Activated naive CD8-positive, alpha-beta T cell treated with anti-CD3 and anti-CD28 coated beads, Interleukin-2, amount 50 U/mL, for 16 hours (primary cell): ENCODE data around the gene DZANK1.
"Not testable (repeated sequence)": the region's sequence is repeated elsewhere in the genome, so short reads cannot be mapped to it uniquely, and the experiment has no call there.

ENCODE experiments used
- DNase-seq: peaks from one replicate; pipeline ENCODE4 v3.0.0-alpha.2; 2020; ENCODE audit warnings: low read depth, low spot score

The DZANK1 gene

DNA sequence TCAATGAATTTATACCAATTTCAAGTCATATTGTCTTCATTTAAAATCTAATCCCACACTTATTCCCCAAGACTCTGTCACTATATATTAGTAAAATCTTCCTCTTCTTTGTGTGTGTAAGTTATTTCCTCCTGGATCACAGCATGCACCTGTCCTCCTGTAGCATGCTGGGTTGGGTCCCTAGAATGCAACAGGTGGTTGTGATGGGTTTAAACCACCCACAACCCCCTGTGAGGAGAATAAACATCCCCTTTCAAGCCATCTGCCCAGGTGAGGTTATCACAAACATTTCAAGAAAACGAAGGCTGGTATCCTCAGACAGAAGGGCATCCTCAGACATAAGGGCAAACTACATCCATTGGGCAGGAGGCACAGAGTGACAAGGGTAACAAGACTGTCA, 26.4 kb downstream of the DZANK1 start:
- no peak for DNase-seq

DNA sequence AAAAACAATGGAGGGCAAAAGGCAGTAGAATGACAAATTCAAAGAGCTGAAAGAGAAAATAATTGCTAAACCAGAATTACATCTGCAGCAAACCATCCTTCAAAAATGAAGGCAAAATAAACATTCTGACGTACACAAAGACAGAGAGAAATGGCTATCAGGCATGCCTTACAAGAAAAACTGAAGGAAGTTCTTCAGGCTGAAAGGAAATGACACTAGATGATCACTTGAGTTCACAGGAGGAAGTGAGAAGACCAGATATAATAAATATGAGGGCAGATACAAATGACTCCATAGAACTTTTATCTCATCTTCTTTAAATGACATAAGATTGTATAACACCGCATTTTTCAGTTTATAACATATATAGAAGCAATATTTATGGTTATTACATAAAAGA, 30.0 kb downstream of the DZANK1 start:
- no peak for DNase-seq

DNA sequence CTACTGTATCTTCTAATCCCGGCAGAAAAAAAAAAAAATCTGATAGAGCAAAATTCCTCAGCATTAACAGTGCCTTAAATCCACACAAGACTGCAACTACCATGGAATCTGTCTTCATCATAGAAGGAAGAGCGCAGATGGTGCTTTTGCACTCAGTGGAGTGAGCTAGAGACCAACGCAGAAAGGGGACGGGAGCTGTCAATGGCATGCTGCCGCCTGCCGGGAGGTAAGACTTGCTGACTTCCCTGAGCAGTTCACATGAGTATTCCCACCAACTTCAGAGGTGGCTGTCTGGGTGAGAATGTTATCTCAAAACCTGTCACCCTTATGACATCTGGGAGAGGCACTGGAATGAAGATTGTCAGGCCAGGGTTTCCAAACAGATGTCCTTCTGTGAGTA, 35.6 kb downstream of the DZANK1 start:
- DNase-seq = no peak

DNA sequence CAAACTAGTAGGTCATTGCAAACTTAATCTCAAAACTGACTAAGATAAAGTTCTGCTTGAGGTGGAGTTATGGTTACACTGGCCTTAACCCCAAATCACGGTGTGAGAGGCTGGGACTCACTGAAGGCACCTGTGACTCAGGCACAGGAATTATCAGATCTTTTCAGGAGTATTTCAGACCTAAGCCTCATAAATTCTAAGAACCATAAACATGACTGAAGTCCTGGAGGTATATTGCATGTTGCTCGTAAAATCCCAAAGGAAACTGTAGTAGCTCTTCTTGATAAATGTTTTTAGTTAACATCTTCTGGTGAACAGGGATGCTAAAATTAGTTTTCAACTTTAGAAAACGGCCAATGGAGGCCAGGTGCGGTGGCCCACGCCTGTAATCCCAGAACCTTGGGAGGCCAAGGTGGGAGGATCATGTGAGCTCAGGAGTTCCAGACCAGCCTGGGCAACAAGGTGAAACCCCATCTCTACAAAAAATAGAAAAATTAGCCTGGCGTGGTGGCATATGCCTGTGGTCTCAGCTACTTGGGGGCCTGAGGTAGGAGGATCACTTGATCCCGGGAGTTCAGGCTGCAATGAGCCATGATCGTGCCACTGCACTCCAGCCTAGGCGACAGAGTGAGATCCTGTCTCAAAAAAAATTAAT, 36.5 kb downstream of the DZANK1 start:
- no peak for DNase-seq

DNA sequence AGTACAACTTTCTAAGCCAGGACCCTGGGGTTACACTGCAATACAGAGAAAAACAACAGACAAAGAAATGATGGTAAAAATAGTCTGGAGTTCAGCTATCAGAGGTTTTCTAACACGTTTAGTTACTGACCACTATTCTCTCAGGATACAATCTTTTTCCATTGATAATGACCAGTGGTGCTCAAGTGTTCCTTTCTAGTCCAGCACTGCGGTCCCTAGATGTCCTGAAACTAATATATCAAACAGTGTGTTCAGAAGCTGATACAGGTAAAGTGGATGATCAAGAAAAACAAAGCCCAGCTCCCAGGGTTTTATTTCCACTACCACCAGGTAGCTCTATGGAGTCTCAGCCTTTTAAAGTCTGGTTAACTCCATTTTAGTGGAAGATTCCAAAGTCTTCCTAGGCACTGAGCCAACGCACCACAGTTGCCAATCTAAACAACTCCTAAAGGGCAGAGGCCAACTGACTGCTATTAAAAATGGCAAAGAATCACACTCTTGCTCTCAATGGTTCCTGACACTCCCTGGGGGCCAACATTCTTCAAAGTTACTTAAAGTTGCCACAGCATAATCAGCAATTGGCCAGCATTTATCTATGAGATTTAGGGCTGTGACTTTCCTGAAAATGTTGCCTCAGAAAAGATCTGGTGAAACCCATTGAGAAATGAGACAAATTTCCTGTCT, 38.2 kb downstream of the DZANK1 start:
- DNase-seq = no peak

DNA sequence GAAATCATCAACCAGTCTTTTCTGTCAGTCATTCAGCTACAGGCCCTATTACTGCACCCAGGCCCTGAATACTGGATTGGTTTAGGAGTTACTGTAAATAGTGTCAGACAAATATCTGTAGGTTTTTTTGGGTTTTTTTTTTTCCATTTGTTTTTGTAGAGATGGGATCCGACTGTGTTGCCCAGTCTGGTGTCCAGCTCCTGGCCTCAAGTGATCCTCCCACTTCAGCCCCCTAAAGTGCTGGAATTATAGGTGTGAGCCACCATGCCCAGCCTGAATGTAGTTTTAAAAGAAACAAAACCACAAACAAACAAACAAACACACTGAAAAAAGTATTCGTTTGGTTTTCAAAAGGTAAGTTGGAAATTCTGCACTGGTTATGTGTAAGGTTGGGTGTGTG, 39.6 kb downstream of the DZANK1 start:
- no peak for DNase-seq

DNA sequence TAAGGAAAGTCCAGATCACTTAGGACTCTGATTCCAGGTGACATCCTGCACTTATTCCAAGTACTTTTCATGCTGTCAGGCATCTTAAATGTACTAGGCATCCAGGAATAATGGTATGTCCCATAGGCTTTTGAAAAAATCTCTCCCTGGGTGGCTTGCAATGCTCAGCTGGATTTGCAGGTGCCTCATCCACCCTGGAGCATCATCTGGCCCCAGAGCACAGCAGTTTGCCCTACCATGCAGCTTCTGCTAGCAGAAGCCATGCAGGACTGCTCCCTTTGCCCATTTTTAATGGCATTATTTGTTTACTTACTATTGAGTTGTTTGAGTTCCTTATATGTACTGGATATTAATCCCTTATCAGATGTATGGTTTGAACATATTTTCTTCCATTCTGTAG, 45.2 kb downstream of the DZANK1 start:
- DNase-seq = no peak

DNA sequence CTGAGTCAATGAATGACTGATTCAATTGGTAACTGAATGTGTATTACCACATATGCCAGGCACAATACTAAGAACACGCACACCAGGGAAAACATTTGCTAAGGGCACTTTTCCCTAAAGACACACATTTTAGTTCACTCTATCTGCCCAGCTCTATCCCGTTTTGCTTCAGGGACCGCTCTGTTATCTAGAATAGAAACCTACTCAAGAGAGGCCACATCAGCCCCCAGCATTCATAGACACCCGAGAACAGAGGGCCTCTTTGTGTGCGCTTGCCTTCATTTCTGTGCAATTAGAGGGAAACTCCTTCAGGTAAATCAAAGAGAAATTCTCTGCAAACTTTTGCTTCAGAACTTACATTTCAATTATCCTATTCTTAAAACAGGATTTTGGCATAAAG, 50.3 kb downstream of the DZANK1 start:
- no peak for DNase-seq

DNA sequence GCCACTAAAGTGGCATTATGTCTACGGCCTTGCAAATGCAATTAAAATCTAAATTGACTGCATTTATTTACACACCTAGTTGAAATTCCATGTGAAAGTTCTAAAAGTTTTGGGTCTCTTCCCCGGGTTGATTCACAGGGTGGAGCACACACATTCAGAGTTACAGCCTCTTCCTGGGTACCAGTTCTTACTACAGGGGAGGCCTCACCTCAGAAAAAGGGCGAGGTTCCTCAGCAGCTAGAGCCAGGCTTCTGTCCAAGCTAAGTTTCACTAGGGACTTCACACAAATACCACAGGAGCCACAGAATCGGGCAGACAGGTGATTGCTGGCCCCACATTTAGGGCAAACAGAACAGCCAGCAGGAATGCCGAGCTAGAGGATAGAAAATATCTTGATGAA, 52.7 kb downstream of the DZANK1 start:
- no peak for DNase-seq

DNA sequence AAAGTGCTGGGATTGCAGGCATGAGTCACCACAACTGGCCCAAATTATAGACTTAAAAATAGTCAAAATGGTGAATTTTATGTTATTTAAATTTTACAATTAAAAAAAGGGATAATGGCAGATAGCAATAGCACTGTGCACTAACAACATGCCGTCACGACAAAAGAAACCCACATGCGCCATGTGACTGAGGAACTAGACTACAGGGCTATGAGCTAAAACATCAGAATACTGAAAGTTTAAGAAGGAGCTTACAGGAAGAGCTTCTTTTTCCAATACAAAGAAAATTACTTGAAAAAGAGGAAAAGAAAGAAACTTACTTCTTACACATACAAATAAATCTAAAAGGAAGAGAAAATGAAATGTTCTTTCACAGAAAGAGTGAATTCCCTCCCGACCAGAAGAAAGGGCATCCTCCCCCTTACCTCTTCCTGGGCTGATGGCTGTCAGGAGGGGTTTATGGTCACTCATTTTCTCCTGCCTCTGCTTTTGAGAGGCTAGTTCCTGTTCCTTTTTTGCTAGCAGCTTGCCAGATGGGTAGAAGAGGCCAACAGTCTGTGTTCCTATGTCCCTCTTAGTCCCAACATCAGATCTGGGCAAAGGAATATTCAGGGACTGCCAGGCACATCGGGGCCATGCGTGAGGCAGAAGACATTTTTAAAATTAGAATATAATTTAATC, 54.5 kb downstream of the DZANK1 start:
- no peak for DNase-seq

DNA sequence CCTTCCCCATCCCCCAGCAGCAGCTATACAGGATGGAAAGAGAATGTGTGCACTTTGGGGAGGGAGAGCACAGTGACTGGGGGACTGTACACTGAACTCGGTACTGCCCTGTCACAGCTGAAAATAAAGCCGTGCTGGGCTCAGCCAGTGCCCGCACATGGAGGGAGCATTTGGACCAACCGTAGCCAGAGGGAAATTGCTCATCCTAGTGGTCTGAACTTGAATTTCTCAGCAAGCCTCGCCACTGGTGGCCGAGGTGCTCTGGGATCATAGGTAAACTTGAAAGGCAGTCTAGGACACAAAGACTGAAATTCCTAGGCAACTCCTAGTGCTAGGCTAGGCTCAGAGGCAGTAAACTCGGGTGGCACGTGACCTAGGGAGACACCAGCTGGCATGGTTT, 61.0 kb downstream of the DZANK1 start:
- no peak for DNase-seq

DNA sequence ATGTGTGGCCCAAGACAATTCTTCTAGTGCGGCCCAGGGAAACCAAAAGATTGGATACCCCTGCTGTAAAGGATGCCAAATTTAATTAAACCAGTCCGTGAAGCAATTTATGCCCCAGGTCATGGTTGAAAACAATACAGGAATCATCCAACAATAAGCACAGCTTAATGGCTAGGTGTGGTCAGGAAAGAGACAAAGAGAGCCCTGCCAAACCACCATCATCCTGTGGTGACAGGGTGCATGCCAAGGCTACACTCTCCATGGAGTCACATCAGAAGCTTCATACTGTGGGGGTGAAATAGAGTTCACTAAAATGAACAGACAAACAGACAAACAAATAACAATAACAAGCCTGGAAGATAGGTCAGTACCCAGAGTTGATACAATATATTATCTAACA, 62.7 kb downstream of the DZANK1 start:
- DNase-seq = no peak

DNA sequence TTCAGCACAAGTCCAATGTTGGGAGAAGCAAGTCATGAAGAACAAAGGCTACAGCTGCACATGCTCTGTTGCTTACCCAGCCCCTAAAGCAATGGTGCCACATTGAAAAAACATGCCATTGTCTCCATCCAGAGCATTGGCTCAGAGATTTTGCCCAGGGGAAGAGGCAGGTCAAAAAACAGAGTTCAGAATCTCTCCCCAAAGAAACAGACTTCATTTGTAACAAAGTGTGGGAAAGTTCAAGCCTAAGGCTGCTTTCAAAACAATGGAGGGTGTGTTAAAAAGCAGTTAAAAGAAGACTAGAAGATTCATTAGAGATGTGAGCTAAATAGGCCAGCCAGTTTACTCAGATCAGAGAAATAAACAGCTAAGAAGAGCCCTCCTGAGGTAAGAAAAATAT, 63.6 kb downstream of the DZANK1 start:
- DNase-seq = no peak

DNA sequence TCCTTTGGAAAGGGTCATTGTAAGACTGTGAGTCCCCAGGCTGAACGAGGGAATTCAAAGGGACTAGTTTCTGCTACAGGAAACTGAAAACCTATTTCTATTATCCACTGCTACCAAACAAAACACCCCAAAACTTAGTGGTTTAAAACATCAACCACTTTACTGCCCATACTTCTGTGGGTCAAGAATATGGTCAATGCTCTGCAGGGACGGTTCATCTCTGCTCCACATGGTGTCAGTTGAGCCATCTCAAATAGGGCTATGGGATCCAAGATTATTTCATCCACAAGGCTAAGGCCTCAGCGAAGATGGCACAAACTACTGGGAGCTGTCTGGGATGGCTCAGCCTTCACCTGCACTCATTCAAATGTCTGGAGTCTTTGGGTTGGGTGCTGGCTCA, 65.5 kb downstream of the DZANK1 start:
- DNase-seq = no peak

DNA sequence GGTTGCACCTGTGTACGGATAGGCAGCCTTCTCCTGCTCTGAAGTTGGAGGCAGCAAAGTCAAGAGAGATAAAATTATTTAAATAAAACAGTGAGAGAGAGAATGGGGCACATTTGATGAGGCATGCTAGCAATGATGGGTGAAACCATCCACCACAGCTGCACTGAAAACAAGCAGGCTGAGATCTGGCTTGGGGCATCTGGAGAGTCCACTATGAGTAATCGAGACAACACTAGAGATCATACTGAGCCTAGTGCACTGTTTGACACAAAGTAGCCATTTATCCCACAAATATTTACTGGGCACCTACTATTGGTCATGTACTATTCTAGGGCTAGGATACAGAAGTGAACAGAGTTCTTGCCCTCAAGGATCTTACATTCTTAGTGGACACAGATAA, 66.4 kb downstream of the DZANK1 start:
- DNase-seq = no peak

DNA sequence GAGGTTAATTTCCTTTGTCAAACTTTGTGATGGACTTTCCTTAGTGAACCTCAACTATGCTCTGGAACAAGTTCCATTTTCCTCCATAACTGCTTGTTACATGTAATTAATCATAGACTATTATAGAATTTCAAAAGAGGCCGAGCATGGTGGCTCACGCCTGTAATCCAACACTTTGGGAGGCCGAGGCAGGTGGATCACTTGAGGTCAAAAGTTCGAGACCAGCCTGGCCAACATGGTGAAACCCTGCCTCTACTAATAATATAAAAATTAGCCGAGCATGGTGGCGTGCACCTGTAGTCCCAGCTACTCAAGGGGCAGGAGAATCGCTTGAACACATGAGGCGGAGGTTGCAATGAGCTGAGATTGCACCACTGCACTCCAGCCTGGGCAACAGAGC, 68.1 kb downstream of the DZANK1 start:
- DNase-seq = not testable (repeated sequence)

DNA sequence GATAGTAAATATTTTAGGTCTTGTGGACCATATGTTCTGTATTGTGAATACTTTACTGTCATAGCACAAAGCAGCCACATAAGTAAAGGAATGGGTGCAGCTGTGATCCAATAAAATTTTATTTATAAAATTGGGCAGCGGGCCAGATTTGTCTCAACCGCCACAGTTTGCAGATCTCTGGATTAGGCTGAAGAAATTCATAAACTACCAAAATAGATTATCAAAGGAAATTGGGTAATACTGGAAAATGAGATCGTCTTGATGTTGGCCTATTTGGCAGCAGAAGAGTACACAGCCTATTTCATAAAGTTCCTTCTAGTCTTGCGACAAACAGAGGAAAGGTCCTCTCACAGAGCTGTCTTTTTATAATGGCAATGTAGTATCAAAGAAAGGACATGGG, 69.8 kb downstream of the DZANK1 start:
- no peak for DNase-seq

DNA sequence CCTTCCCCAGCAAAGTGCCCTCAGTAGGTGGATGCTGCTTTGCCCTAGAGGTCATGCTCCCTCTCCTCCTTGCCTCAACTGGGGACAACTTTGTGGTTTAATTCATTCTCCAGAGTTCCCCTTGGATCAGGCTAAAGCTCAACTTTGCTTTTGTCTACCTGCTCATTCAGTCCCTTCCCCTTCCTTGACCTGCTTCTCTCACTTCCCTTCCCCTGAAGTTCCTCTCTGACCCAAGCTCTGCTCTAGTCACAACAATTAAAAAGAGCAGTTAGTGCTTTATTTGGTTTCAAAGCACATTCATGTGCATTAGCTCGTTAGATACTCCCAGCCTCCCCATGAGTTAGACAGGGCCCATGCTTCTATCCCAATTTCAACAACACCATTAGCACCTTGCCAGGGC, 71.3 kb downstream of the DZANK1 start:
- DNase-seq = no peak

DNA sequence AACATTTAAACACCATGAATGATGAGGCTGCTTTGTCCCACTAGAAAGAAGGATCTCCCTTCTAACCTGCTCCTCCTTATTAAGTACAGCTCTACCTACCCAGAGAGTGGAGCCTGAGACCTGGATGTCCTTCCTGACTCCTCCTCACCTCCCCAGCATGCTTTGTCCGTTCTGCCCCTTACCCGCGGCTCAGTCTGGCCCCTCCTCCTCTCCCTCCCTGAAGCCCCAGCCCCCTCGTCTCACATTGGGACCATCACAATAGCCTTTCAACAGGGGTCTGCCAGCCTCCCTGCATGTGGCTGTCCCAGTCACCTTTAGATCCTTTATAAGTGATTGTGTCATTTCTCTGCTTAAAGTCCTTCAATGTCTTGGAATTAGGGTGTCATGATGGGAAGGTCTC, 72.5 kb downstream of the DZANK1 start:
- DNase-seq = no peak

DNA sequence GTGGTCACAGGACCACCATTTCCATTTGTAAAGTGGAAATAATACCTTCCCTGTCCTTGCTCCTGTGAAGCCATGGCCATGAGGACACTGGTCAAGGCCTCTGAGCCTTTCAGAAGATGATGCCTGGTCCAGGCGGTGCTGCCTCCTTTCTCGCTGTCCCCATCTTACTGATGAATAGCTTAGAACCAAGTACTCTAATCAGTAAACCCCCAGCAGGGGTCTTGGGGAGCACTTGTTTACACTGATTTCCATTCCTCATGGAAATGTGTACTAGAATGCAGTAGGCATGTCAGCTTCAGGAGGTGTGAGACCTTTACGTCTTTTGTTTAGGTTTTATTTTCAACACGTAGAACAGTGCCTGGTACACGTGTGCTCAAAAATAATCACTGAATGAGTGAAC, 75.1 kb downstream of the DZANK1 start:
- no peak for DNase-seq

DNA sequence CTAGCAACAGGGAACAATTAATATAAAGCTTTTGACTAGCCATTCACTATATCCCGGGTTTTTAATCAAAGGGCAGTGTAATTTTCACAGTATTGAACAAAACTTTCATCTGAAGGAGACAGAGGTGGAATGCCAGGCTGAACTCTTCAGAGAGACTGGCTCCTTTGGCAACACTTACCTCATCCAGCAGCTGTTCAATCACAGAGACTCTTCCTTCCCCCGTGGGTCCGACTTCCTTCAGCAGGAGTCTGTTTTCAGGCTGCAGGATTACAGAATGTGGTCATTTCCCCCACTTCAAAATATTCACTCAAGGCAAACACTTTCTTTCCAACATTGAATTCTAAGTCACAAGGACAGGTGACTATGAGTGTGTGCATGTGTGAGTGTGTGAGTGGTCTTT, 76.6 kb downstream of the DZANK1 start:
- no peak for DNase-seq

DNA sequence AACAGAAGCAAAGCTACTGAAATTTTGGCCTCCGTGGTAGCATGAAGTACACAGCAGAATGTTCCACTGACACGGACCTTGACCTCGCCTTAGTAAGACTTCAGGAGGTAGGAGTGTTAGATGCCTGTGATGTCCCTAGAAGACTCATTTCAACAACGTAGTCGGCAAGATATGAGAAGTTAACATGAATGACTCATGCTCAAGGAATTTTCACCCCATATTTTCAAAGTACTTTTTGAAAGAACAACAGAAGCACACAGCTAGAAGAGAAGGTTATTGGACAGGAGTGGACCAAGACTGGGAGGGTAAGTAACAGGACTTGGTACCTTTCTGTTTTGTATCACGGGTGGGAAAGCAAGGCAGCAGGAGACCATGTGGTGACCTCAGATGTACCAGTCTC, 78.0 kb downstream of the DZANK1 start:
- no peak for DNase-seq

DNA sequence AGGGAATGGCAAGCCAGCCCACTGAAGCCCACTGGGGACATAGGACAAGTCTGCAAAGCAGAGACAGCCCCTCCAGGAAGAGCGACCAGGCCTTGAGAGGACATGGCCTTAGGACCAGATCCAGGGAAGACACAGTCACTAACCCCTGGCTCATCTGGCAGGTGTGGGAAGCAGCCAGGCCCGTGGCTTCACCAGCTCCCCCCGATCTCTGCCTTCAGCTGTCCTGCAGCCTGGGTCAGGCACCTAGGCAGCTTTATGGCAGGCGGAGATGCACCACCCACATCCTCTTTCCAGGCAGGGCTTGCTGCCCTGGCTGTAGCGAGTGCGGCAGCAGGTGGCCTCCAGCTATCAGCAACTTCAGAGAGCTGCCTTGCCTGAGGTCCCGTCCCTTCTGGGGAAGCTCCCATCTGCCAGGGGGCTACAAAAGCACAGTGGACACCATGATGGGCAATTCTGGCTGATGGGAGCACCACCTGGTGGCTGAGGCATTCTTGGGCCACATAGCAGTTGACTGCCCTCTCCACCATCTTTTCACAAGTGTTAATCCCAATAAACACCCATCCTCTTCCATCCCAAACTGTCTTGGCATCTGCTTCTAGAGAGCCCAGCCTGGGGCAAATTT, 85.8 kb downstream of the DZANK1 start:
- DNase-seq = no peak
